Measurements from ENCODE around the gene ACYP2. TPM values are rescaled to one million over a fixed set of nuclear protein-coding genes. Genes with fewer than 3 reads are reported as not detected.
"Not testable (repeated sequence)": the region's sequence is repeated elsewhere in the genome, so short reads cannot be mapped to it uniquely, and the experiment has no call there.

Gene ACYP2
- polyA plus RNA-seq, 2 donors: 12.6 to 14.1 TPM

GRCh38 chr2:54258166-54258565, 142.8 kb downstream of the ACYP2 start:
- Histone ChIP-seq H3K9me3 (ENCODE audit: control insufficient read depth in 2 of 2, insufficient read depth in 1 of 2, low read depth in 1 of 2, low read length in 1 of 2) (no peaks in the 10 kb centered on the region), H3K27me3 (ENCODE audit: control insufficient read depth in 1 of 2, insufficient read depth in 2 of 2, low read length in 2 of 2) (no peaks in the 10 kb centered on the region), H3K4me1 (ENCODE audit: control insufficient read depth in 2 of 2, insufficient read depth in 2 of 2, low read length in 1 of 2) (no peaks in the 10 kb centered on the region), H3K27ac (ENCODE audit: low read depth in 2 of 2, low read length in 1 of 2) (no peak overlapping the region), H3K4me3 (ENCODE audit: low read depth in 1 of 2, low read length in 2 of 2) (no peak overlapping the region), H3K36me3 (ENCODE audit: control insufficient read depth in 2 of 2, insufficient read depth in 2 of 2, low read length in 1 of 2) (no peaks in the 10 kb centered on the region)
- 73 to 82% methylated on average over 2 of the region's 2 CpGs for WGBS, 2 donors

- no peaks in the 10 kb centered on the region for H3K27me3 ChIP-seq (ENCODE audit: control insufficient read depth in 1 of 2, insufficient read depth in 2 of 2, low read length in 2 of 2)
- no peaks in the 10 kb centered on the region for H3K36me3 ChIP-seq (ENCODE audit: control insufficient read depth in 2 of 2, insufficient read depth in 2 of 2, low read length in 1 of 2)
- H3K4me1 ChIP-seq (ENCODE audit: control insufficient read depth in 2 of 2, insufficient read depth in 2 of 2, low read length in 1 of 2): no peaks in the 10 kb centered on the region
- H3K4me3 ChIP-seq (ENCODE audit: low read depth in 1 of 2, low read length in 2 of 2): no peak overlapping the region
- H3K27ac ChIP-seq (ENCODE audit: low read depth in 2 of 2, low read length in 1 of 2): no peak overlapping the region
- 88 to 89% methylated on average over 6 of the region's 6 CpGs for WGBS, 2 donors
- no peaks in the 10 kb centered on the region for H3K9me3 ChIP-seq (ENCODE audit: control insufficient read depth in 2 of 2, insufficient read depth in 1 of 2, low read depth in 1 of 2, low read length in 1 of 2)
Measured at GRCh38 chr2:54259413-54260240, 144.2 kb downstream of the ACYP2 start.

GRCh38 chr2:54260241-54260595, 144.8 kb downstream of the ACYP2 start:
- Histone ChIP-seq H3K9me3 (ENCODE audit: control insufficient read depth in 2 of 2, insufficient read depth in 1 of 2, low read depth in 1 of 2, low read length in 1 of 2) (no peaks in the 10 kb centered on the region), H3K27ac (ENCODE audit: low read depth in 2 of 2, low read length in 1 of 2) (no peak overlapping the region), H3K27me3 (ENCODE audit: control insufficient read depth in 1 of 2, insufficient read depth in 2 of 2, low read length in 2 of 2) (no peaks in the 10 kb centered on the region), H3K4me1 (ENCODE audit: control insufficient read depth in 2 of 2, insufficient read depth in 2 of 2, low read length in 1 of 2) (no peaks in the 10 kb centered on the region), H3K36me3 (ENCODE audit: control insufficient read depth in 2 of 2, insufficient read depth in 2 of 2, low read length in 1 of 2) (no peaks in the 10 kb centered on the region), H3K4me3 (ENCODE audit: low read depth in 1 of 2, low read length in 2 of 2) (no peak overlapping the region)
- WGBS, 2 donors: 97 to 98% methylated on average over 2 of the region's 2 CpGs

- no peak overlapping the region for H3K4me3 ChIP-seq (ENCODE audit: low read depth in 1 of 2, low read length in 2 of 2)
- H3K36me3 ChIP-seq (ENCODE audit: control insufficient read depth in 2 of 2, insufficient read depth in 2 of 2, low read length in 1 of 2): no peaks in the 10 kb centered on the region
- H3K9me3 ChIP-seq (ENCODE audit: control insufficient read depth in 2 of 2, insufficient read depth in 1 of 2, low read depth in 1 of 2, low read length in 1 of 2): no peaks in the 10 kb centered on the region
- no peak overlapping the region for H3K27ac ChIP-seq (ENCODE audit: low read depth in 2 of 2, low read length in 1 of 2)
- no peaks in the 10 kb centered on the region for H3K27me3 ChIP-seq (ENCODE audit: control insufficient read depth in 1 of 2, insufficient read depth in 2 of 2, low read length in 2 of 2)
- H3K4me1 ChIP-seq (ENCODE audit: control insufficient read depth in 2 of 2, insufficient read depth in 2 of 2, low read length in 1 of 2): no peaks in the 10 kb centered on the region
- 46 to 63% methylated on average over 2 of the region's 2 CpGs for WGBS, 2 donors
Measured at GRCh38 chr2:54261537-54261936, 146.1 kb downstream of the ACYP2 start.

GRCh38 chr2:54262015-54262765, 146.8 kb downstream of the ACYP2 start:
- Histone ChIP-seq H3K4me3 (ENCODE audit: low read depth in 1 of 2, low read length in 2 of 2) (no peak overlapping the region), H3K27me3 (ENCODE audit: control insufficient read depth in 1 of 2, insufficient read depth in 2 of 2, low read length in 2 of 2) (no peaks in the 10 kb centered on the region), H3K36me3 (ENCODE audit: control insufficient read depth in 2 of 2, insufficient read depth in 2 of 2, low read length in 1 of 2) (no peaks in the 10 kb centered on the region), H3K9me3 (ENCODE audit: control insufficient read depth in 2 of 2, insufficient read depth in 1 of 2, low read depth in 1 of 2, low read length in 1 of 2) (no peaks in the 10 kb centered on the region), H3K4me1 (ENCODE audit: control insufficient read depth in 2 of 2, insufficient read depth in 2 of 2, low read length in 1 of 2) (no peaks in the 10 kb centered on the region), H3K27ac (ENCODE audit: low read depth in 2 of 2, low read length in 1 of 2) (no peak overlapping the region)
- WGBS, 2 donors: 80 to 84% methylated on average over 2 of the region's 2 CpGs

- not testable (repeated sequence) for H3K4me1 ChIP-seq (ENCODE audit: control insufficient read depth in 2 of 2, insufficient read depth in 2 of 2, low read length in 1 of 2); H3K4me3 ChIP-seq (ENCODE audit: low read depth in 1 of 2, low read length in 2 of 2); H3K27ac ChIP-seq (ENCODE audit: low read depth in 2 of 2, low read length in 1 of 2); H3K9me3 ChIP-seq (ENCODE audit: control insufficient read depth in 2 of 2, insufficient read depth in 1 of 2, low read depth in 1 of 2, low read length in 1 of 2); H3K27me3 ChIP-seq (ENCODE audit: control insufficient read depth in 1 of 2, insufficient read depth in 2 of 2, low read length in 2 of 2); H3K36me3 ChIP-seq (ENCODE audit: control insufficient read depth in 2 of 2, insufficient read depth in 2 of 2, low read length in 1 of 2)
- WGBS, 2 donors: 69 to 73% methylated on average over 1 of the region's 1 CpG
Measured at GRCh38 chr2:54265081-54265480, 149.7 kb downstream of the ACYP2 start.

- 87 to 90% methylated on average over 1 of the region's 1 CpG for WGBS, 2 donors
Measured at GRCh38 chr2:54267577-54267976, 152.2 kb downstream of the ACYP2 start.

GRCh38 chr2:54271189-54271588, 155.8 kb downstream of the ACYP2 start:
- Histone ChIP-seq H3K4me1 (ENCODE audit: control insufficient read depth in 2 of 2, insufficient read depth in 2 of 2, low read length in 1 of 2) (no peaks in the 10 kb centered on the region), H3K9me3 (ENCODE audit: control insufficient read depth in 2 of 2, insufficient read depth in 1 of 2, low read depth in 1 of 2, low read length in 1 of 2) (no peaks in the 10 kb centered on the region), H3K4me3 (ENCODE audit: low read depth in 1 of 2, low read length in 2 of 2) (no peak overlapping the region), H3K27ac (ENCODE audit: low read depth in 2 of 2, low read length in 1 of 2) (no peak overlapping the region), H3K27me3 (ENCODE audit: control insufficient read depth in 1 of 2, insufficient read depth in 2 of 2, low read length in 2 of 2) (no peaks in the 10 kb centered on the region), H3K36me3 (ENCODE audit: control insufficient read depth in 2 of 2, insufficient read depth in 2 of 2, low read length in 1 of 2) (no peaks in the 10 kb centered on the region)
- 91 to 94% methylated on average over 4 of the region's 4 CpGs for WGBS, 2 donors

More at GRCh38 chr2:54267577-54267976, 152.2 kb downstream of the ACYP2 start:
- Histone ChIP-seq H3K9me3 (ENCODE audit: control insufficient read depth in 2 of 2, insufficient read depth in 1 of 2, low read depth in 1 of 2, low read length in 1 of 2) (no peaks in the 10 kb centered on the region), H3K27ac (ENCODE audit: low read depth in 2 of 2, low read length in 1 of 2) (no peak overlapping the region), H3K27me3 (ENCODE audit: control insufficient read depth in 1 of 2, insufficient read depth in 2 of 2, low read length in 2 of 2) (no peaks in the 10 kb centered on the region), H3K4me1 (ENCODE audit: control insufficient read depth in 2 of 2, insufficient read depth in 2 of 2, low read length in 1 of 2) (no peaks in the 10 kb centered on the region), H3K4me3 (ENCODE audit: low read depth in 1 of 2, low read length in 2 of 2) (no peak overlapping the region), H3K36me3 (ENCODE audit: control insufficient read depth in 2 of 2, insufficient read depth in 2 of 2, low read length in 1 of 2) (no peaks in the 10 kb centered on the region)

GRCh38 chr2:54271843-54272627, 156.6 kb downstream of the ACYP2 start:
- Histone ChIP-seq H3K36me3 (ENCODE audit: control insufficient read depth in 2 of 2, insufficient read depth in 2 of 2, low read length in 1 of 2) (no peaks in the 10 kb centered on the region), H3K27me3 (ENCODE audit: control insufficient read depth in 1 of 2, insufficient read depth in 2 of 2, low read length in 2 of 2) (no peaks in the 10 kb centered on the region), H3K4me1 (ENCODE audit: control insufficient read depth in 2 of 2, insufficient read depth in 2 of 2, low read length in 1 of 2) (no peaks in the 10 kb centered on the region), H3K27ac (ENCODE audit: low read depth in 2 of 2, low read length in 1 of 2) (no peak overlapping the region), H3K4me3 (ENCODE audit: low read depth in 1 of 2, low read length in 2 of 2) (no peak overlapping the region), H3K9me3 (ENCODE audit: control insufficient read depth in 2 of 2, insufficient read depth in 1 of 2, low read depth in 1 of 2, low read length in 1 of 2) (no peaks in the 10 kb centered on the region)
- WGBS, 2 donors: 91 to 92% methylated on average over 6 of the region's 6 CpGs

Measured in esophagus (tissue), 2 donors.